ENCODE results near the gene IRF6.

IRF6 gene

GRCh38 chr1:209743145-209743482, 62.8 kb downstream of the IRF6 start:
- H3K36me3 ChIP-seq (ENCODE audit: control insufficient read depth, insufficient read depth, low read length): no peaks in the 10 kb centered on the region

GRCh38 chr1:209742409-209743144, 63.4 kb downstream of the IRF6 start:
- Histone ChIP-seq H3K27me3 (replicated peaks; ENCODE audit: control insufficient read depth, insufficient read depth, low read length) (no peaks in the 10 kb centered on the region; the same call in none of the 2 replicates), H3K36me3 (ENCODE audit: control insufficient read depth, insufficient read depth, low read length) (no peaks in the 10 kb centered on the region), H3K4me3 (replicated peaks; ENCODE audit: low read depth, low read length) (no peak overlapping the region)
- no peak for TF ChIP-seq CTCF (IDR thresholded peaks at IDR 0.05; ENCODE audit: insufficient read depth, low read length, poor library complexity, severe bottlenecking)
- no peak for DNase-seq (ENCODE audit: extremely low read depth, insufficient read length)

More at GRCh38 chr1:209743145-209743482, 62.8 kb downstream of the IRF6 start:
- TF ChIP-seq CTCF (IDR thresholded peaks at IDR 0.05; ENCODE audit: insufficient read depth, low read length, poor library complexity, severe bottlenecking): no peak
- no peak overlapping the region for H3K4me3 ChIP-seq (replicated peaks; ENCODE audit: low read depth, low read length)
- no peaks in the 10 kb centered on the region; the same call in none of the 2 replicates for H3K27me3 ChIP-seq (replicated peaks; ENCODE audit: control insufficient read depth, insufficient read depth, low read length)
- DNase-seq (ENCODE audit: extremely low read depth, insufficient read length): no peak

GRCh38 chr1:209741889-209742288, 64.1 kb downstream of the IRF6 start:
- H3K4me3 ChIP-seq (replicated peaks; ENCODE audit: low read depth, low read length): no peak overlapping the region

GRCh38 chr1:209741193-209741592, 64.7 kb downstream of the IRF6 start:
- H3K27me3 ChIP-seq (replicated peaks; ENCODE audit: control insufficient read depth, insufficient read depth, low read length): no peaks in the 10 kb centered on the region; the same call in none of the 2 replicates
- H3K36me3 ChIP-seq (ENCODE audit: control insufficient read depth, insufficient read depth, low read length): no peaks in the 10 kb centered on the region
- DNase-seq (ENCODE audit: extremely low read depth, insufficient read length): no peak
- TF ChIP-seq CTCF (IDR thresholded peaks at IDR 0.05; ENCODE audit: insufficient read depth, low read length, poor library complexity, severe bottlenecking): no peak
- H3K4me3 ChIP-seq (replicated peaks; ENCODE audit: low read depth, low read length): no peak overlapping the region

More at GRCh38 chr1:209741889-209742288, 64.1 kb downstream of the IRF6 start:
- Histone ChIP-seq H3K27me3 (replicated peaks; ENCODE audit: control insufficient read depth, insufficient read depth, low read length) (no peaks in the 10 kb centered on the region; the same call in none of the 2 replicates), H3K36me3 (ENCODE audit: control insufficient read depth, insufficient read depth, low read length) (no peaks in the 10 kb centered on the region)
- DNase-seq (ENCODE audit: extremely low read depth, insufficient read length): no peak
- TF ChIP-seq CTCF (IDR thresholded peaks at IDR 0.05; ENCODE audit: insufficient read depth, low read length, poor library complexity, severe bottlenecking): no peak

- DNase-seq (ENCODE audit: extremely low read depth, insufficient read length): no peak
- Histone ChIP-seq H3K4me3 (replicated peaks; ENCODE audit: low read depth, low read length) (no peak overlapping the region), H3K36me3 (ENCODE audit: control insufficient read depth, insufficient read depth, low read length) (no peaks in the 10 kb centered on the region), H3K27me3 (replicated peaks; ENCODE audit: control insufficient read depth, insufficient read depth, low read length) (no peaks in the 10 kb centered on the region; the same call in none of the 2 replicates)
- no peak for TF ChIP-seq CTCF (IDR thresholded peaks at IDR 0.05; ENCODE audit: insufficient read depth, low read length, poor library complexity, severe bottlenecking)
Measured at GRCh38 chr1:209738270-209738669, 67.7 kb downstream of the IRF6 start.

All from GM06990 (cell line).